ENCODE results near the gene FOXO4. TPM values are rescaled to one million over a fixed set of nuclear protein-coding genes. Genes with fewer than 3 reads are reported as not detected.

The FOXO4 gene
- total RNA-seq, 6 experiments from 2014 or later = 4.0 to 8.1 (median 6.0) TPM

- TF ChIP-seq CTCF (IDR thresholded peaks at IDR 0.05) = no peak
- Mint-ChIP-seq H3K27me3 (ENCODE audit: insufficient read depth) (no peaks in the 10 kb centered on the region; the same call in 1 of the 2 replicates), H3K9me3 (no peaks in the 10 kb centered on the region), H3K4me1 (ENCODE audit: low read depth) (no peaks in the 10 kb centered on the region), H3K27ac (peak overlapping the region; percentile 59), H3K36me3 (ENCODE audit: low read depth) (peaks cover 5% of the 10 kb centered on the region; the same call in 1 of the 2 replicates), H3K4me3 (peak overlapping the region; percentile 89)
- no peak for DNase-seq
These were observed 23.4 kb downstream of the FOXO4 start for GRCh38 chrX:71118985-71119535.

- peaks cover 1% of the 10 kb centered on the region; the same call in 1 of the 2 replicates for H3K27me3 Mint-ChIP-seq (ENCODE audit: insufficient read depth)
- no peaks in the 10 kb centered on the region for H3K9me3 Mint-ChIP-seq
- peaks cover 13% of the 10 kb centered on the region for H3K36me3 Mint-ChIP-seq (ENCODE audit: low read depth)
- H3K27ac Mint-ChIP-seq = peak overlapping the region; percentile 81
- no peak overlapping the region for H3K4me3 Mint-ChIP-seq
- TF ChIP-seq CTCF (IDR thresholded peaks at IDR 0.05) = no peak
- peak; percentile 57 for DNase-seq
- H3K4me1 Mint-ChIP-seq (ENCODE audit: low read depth) = peaks cover 20% of the 10 kb centered on the region
These were observed 32.6 kb downstream of the FOXO4 start for GRCh38 chrX:71128166-71128833.

- Mint-ChIP-seq H3K4me3 (no peak overlapping the region), H3K27me3 (ENCODE audit: insufficient read depth) (peaks cover 1% of the 10 kb centered on the region; the same call in 1 of the 2 replicates)
These were observed 33.5 kb downstream of the FOXO4 start for GRCh38 chrX:71128915-71129765.

GRCh38 chrX:71131510-71131909 lies 35.9 kb downstream of the FOXO4 start:
- Mint-ChIP-seq H3K4me1 (ENCODE audit: low read depth) (peaks cover 20% of the 10 kb centered on the region), H3K27ac (peak overlapping the region; percentile 42; the same call in 1 of the 2 replicates), H3K9me3 (no peaks in the 10 kb centered on the region), H3K4me3 (no peak overlapping the region), H3K36me3 (ENCODE audit: low read depth) (peaks cover 13% of the 10 kb centered on the region), H3K27me3 (ENCODE audit: insufficient read depth) (peaks cover 1% of the 10 kb centered on the region; the same call in 1 of the 2 replicates)
- no peak for DNase-seq
- TF ChIP-seq CTCF (IDR thresholded peaks at IDR 0.05) = no peak

More at GRCh38 chrX:71128915-71129765, 33.5 kb downstream of the FOXO4 start:
- Mint-ChIP-seq H3K36me3 (ENCODE audit: low read depth) (peaks cover 13% of the 10 kb centered on the region), H3K4me1 (ENCODE audit: low read depth) (peaks cover 20% of the 10 kb centered on the region), H3K9me3 (no peaks in the 10 kb centered on the region), H3K27ac (peak overlapping the region; percentile 81)
- DNase-seq = peak; percentile 36
- TF ChIP-seq CTCF (IDR thresholded peaks at IDR 0.05) = peak; percentile 82

GRCh38 chrX:71140440-71140839 lies 44.8 kb downstream of the FOXO4 start:
- Mint-ChIP-seq H3K27ac (no peak overlapping the region), H3K36me3 (ENCODE audit: low read depth) (peaks cover 6% of the 10 kb centered on the region), H3K4me1 (ENCODE audit: low read depth) (peaks cover 7% of the 10 kb centered on the region; the same call in 1 of the 2 replicates), H3K4me3 (no peak overlapping the region), H3K9me3 (no peaks in the 10 kb centered on the region), H3K27me3 (ENCODE audit: insufficient read depth) (no peaks in the 10 kb centered on the region; the same call in 1 of the 2 replicates)
- TF ChIP-seq CTCF (IDR thresholded peaks at IDR 0.05) = no peak
- DNase-seq = no peak

All from HFFc6 (cell line).